Measurements from ENCODE around the gene FSD1. TPM values are rescaled to one million over a fixed set of nuclear protein-coding genes. Genes with fewer than 3 reads are reported as not detected.

The FSD1 gene
- total and polyA plus RNA-seq, 4 donors, result 0.31 to 1.1 (median 0.48) TPM

DNA sequence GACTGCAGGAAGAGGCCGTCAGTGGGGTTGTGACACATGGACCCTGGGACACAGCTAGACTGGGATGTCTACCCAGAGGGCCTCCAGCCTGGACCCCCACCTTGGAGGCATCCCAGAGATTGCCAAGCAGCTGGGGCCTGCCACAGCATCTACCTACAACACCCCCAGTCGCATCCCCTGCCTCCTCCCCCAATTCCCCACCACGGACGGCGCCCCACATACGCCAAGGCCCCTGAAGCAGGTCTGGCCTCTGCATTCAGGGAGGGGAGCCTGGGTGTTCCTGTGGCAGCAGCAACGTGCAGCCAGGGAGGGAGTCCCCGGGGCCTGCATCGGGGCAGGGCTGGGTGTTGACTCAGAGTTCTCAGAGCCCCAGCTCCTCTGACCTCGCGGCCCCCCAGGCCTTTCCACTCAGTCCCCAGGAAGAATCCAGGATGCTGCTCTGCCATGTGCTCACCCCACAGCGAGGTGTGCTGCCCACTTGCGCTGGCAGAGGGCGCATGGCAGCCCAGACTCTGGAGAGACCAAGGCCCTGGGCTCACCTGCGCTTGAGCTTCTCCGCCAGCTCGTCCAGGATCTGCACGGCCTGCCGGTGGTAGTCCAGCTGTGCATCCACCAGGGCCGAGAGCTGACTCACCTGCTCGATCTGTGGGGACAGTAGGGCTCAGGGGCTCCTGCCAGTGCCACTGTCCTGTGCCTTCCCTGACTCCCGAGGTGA is 58.6 kb downstream of the FSD1 start:
- Histone ChIP-seq H3K4me3 (no peak overlapping the region), H3K9me3 (ENCODE audit: control insufficient read depth in 4 of 4, insufficient read depth in 3 of 4, low read length in 3 of 4) (no peaks in the 10 kb centered on the region), H3K36me3 (ENCODE audit: control insufficient read depth in 4 of 4, insufficient read depth in 4 of 4, low read length in 4 of 4) (peaks cover 9 to 75% (median 37%) of the 10 kb centered on the region in 4 donors), H3K4me1 (ENCODE audit: control insufficient read depth in 5 of 5, insufficient read depth in 5 of 5, low read length in 5 of 5) (peaks cover under 1 to 38% (median 6%) of the 10 kb centered on the region in 5 donors), H3K27me3 (ENCODE audit: control insufficient read depth in 3 of 3, insufficient read depth in 3 of 3, low read length in 2 of 3) (no peaks in the 10 kb centered on the region), H3K9ac (ENCODE audit: insufficient read depth in 1 of 2, low read length in 2 of 2) (no peak overlapping the region), H3K27ac (ENCODE audit: low read depth in 1 of 2, low read length in 1 of 2) (no peak overlapping the region)
- ATAC-seq (ENCODE audit: insufficient read depth, low FRiP score) (no peak), DNase-seq (no peak)
- 82 to 88% methylated on average over 22 of the region's 22 CpGs for WGBS, 2 donors
- TF ChIP-seq, protein P1, sequence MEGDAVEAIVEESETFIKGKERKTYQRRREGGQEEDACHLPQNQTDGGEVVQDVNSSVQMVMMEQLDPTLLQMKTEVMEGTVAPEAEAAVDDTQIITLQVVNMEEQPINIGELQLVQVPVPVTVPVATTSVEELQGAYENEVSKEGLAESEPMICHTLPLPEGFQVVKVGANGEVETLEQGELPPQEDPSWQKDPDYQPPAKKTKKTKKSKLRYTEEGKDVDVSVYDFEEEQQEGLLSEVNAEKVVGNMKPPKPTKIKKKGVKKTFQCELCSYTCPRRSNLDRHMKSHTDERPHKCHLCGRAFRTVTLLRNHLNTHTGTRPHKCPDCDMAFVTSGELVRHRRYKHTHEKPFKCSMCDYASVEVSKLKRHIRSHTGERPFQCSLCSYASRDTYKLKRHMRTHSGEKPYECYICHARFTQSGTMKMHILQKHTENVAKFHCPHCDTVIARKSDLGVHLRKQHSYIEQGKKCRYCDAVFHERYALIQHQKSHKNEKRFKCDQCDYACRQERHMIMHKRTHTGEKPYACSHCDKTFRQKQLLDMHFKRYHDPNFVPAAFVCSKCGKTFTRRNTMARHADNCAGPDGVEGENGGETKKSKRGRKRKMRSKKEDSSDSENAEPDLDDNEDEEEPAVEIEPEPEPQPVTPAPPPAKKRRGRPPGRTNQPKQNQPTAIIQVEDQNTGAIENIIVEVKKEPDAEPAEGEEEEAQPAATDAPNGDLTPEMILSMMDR (IDR thresholded peaks at IDR 0.05; ENCODE audit: control extremely low read depth, extremely low read depth), result no peak

DNA sequence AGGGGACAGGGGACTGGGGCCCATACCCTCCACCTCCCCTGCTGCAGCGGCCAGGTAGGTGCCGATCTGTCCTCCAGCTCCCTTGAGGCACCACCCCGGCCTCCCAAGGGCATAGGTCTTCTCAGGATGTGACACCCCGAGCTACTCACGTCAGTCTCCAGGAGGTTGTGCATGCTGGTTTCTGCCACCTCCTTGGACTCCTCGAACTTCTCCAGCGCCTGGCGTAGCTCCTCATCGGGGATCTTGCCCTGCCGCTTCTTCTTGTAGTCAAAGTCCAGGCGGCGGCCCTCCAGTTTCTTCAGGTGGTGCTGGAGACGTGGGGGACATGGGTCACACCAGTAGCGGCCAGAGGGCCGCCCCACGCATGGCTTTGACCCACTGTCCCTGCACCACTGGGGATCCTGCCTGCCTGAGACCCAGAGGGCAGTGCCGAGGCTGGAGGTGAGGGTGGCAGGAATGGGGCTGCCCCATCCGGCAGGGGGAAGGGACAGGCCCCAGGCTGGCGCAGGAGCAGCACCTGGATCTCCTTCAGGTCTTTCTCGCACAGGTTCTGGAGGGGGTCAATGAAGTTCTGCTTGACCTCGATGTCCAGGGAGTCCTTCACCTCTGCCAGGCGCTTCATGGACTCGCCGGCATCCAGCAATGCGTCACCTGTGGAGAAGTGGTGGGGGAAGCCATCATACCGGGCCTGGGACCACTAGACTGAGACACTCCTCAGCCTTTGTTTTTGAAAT is 59.3 kb downstream of the FSD1 start:
- 93 to 94% methylated on average over 25 to 26 of the region's 26 CpGs for WGBS, 2 donors
- DNase-seq (no peak), ATAC-seq (ENCODE audit: insufficient read depth, low FRiP score) (no peak)
- Histone ChIP-seq H3K4me3 (no peak overlapping the region), H3K4me1 (ENCODE audit: control insufficient read depth in 5 of 5, insufficient read depth in 5 of 5, low read length in 5 of 5) (peaks cover 6 to 46% (median 12%) of the 10 kb centered on the region in 5 donors), H3K36me3 (ENCODE audit: control insufficient read depth in 4 of 4, insufficient read depth in 4 of 4, low read length in 4 of 4) (peaks cover 9 to 74% (median 33%) of the 10 kb centered on the region in 4 donors), H3K9me3 (ENCODE audit: control insufficient read depth in 4 of 4, insufficient read depth in 3 of 4, low read length in 3 of 4) (no peaks in the 10 kb centered on the region), H3K27ac (ENCODE audit: low read depth in 1 of 2, low read length in 1 of 2) (no peak overlapping the region), H3K9ac (ENCODE audit: insufficient read depth in 1 of 2, low read length in 2 of 2) (no peak overlapping the region), H3K27me3 (ENCODE audit: control insufficient read depth in 3 of 3, insufficient read depth in 3 of 3, low read length in 2 of 3) (no peaks in the 10 kb centered on the region)
- TF ChIP-seq, protein P1 (IDR thresholded peaks at IDR 0.05; ENCODE audit: control extremely low read depth, extremely low read depth), result no peak

DNA sequence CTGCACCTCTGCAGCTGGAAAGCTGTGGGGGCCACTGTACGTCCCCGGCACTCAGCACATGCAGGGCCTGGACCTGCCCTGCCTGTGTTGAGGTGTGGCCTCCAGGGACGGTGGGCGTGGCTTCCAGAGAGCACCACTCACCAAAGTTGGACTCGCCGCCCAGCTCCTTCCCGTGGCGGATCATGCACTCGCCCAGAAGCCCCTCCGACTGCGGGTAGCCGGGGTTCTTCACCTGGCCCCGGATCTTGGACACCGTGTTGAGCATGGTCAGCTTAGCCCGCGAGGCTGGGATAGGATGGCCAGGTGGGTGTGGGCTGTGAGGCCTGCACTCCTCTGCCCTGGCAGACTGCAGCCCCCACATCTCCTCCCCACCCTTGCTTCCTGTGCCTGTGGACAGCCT is 60.9 kb downstream of the FSD1 start:
- H3K9ac ChIP-seq (ENCODE audit: insufficient read depth in 1 of 2, low read length in 2 of 2), result no peak overlapping the region
- H3K9me3 ChIP-seq (ENCODE audit: control insufficient read depth in 4 of 4, insufficient read depth in 3 of 4, low read length in 3 of 4), result no peaks in the 10 kb centered on the region
- TF ChIP-seq, protein P1 (IDR thresholded peaks at IDR 0.05; ENCODE audit: control extremely low read depth, extremely low read depth), result no peak
- no peak overlapping the region for H3K4me3 ChIP-seq
- H3K27ac ChIP-seq (ENCODE audit: low read depth in 1 of 2, low read length in 1 of 2), result no peak overlapping the region
- no peaks in the 10 kb centered on the region for H3K27me3 ChIP-seq (ENCODE audit: control insufficient read depth in 3 of 3, insufficient read depth in 3 of 3, low read length in 2 of 3)
- ATAC-seq (ENCODE audit: insufficient read depth, low FRiP score), result no peak
- DNase-seq, result no peak
- H3K4me1 ChIP-seq (ENCODE audit: control insufficient read depth in 5 of 5, insufficient read depth in 5 of 5, low read length in 5 of 5), result peaks cover 6 to 49% (median 24%) of the 10 kb centered on the region in 5 donors
- peaks cover 8 to 59% (median 29%) of the 10 kb centered on the region in 4 donors for H3K36me3 ChIP-seq (ENCODE audit: control insufficient read depth in 4 of 4, insufficient read depth in 4 of 4, low read length in 4 of 4)
- WGBS, 2 donors, result 92% methylated on average over 16 of the region's 16 CpGs
